ENCODE measurements around the gene ATP11A. TPM values are rescaled to one million over a fixed set of nuclear protein-coding genes. Genes with fewer than 3 reads are reported as not detected.

The ATP11A gene
- polyA plus RNA-seq, 4 donors, result 3.2 to 79.6 (median 9.5) TPM

GRCh38 chr13:112725346-112726015 lies 35.6 kb downstream of the ATP11A start:
- FAIRE-seq (no peak), DNase-seq (peak in 1 of 2 donors; percentile 38)
- peaks cover 0 to 4% of the 10 kb centered on the region in 2 donors for H3K9me3 ChIP-seq (ENCODE audit: control insufficient read depth in 2 of 2, insufficient read depth in 1 of 2, low read depth in 1 of 2, low read length in 1 of 2)
- no peak overlapping the region for H3K27ac ChIP-seq (ENCODE audit: low read depth in 1 of 3, low read length in 2 of 3)
- H3K4me1 ChIP-seq (ENCODE audit: control insufficient read depth in 3 of 3, insufficient read depth in 2 of 3, low read depth in 1 of 3, low read length in 2 of 3), result peaks cover 2 to 40% (median 5%) of the 10 kb centered on the region in 3 donors
- no peaks in the 10 kb centered on the region for H3K27me3 ChIP-seq (ENCODE audit: control insufficient read depth in 3 of 3, insufficient read depth in 3 of 3, low read length in 3 of 3)
- WGBS, 3 donors, result 36 to 56% (median 36%) methylated on average over 17 to 18 of the region's 18 CpGs
- peaks cover 0 to 45% (median 0%) of the 10 kb centered on the region in 3 donors for H3K36me3 ChIP-seq (ENCODE audit: control insufficient read depth in 3 of 3, insufficient read depth in 2 of 3, low read depth in 1 of 3, low read length in 3 of 3)
- H3K4me3 ChIP-seq (ENCODE audit: low read depth in 1 of 3, low read length in 3 of 3), result no peak overlapping the region

DNA sequence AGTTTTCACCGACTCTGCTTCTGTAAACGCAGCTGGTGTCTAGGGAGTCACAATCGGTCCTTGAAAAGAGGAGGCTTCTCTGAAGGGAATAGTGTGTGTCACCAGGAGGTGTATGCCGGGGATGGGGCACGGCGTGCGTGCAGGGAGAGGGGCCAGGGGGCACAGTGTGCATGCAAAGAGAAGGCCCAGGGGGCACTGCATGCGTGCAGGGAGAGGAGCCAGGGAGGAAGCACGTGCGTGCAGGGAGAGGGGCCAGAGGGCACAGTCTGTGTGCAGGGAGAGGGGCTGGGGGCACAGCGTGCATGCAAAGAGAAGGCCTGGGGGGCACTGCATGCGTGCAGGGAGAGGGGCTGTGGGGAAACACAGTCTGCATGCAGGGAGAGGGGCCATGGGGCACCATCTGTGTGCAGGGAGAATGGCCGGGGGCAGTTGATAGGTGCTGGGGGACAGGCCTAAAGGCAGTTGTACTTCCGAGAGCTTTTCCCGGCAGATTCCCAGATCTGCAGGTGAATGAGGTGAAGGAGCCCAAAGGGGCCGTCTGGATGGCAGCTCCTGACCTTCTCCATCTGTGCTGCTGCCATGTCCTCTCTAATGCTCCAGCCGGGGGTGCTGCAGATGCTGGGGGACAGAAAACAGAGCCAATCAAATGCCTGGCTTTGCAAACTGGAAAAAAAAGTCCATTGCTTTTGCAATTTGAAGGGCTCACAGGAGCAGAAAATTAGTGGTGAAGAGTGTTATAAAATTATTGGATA lies 36.4 kb downstream of the ATP11A start:
- DNase-seq (peak in 1 of 2 donors; percentile 31), FAIRE-seq (no peak)
- 44 to 63% (median 51%) methylated on average over 17 of the region's 17 CpGs for WGBS, 3 donors
- Histone ChIP-seq H3K27ac (ENCODE audit: low read depth in 1 of 3, low read length in 2 of 3) (no peak overlapping the region), H3K27me3 (ENCODE audit: control insufficient read depth in 3 of 3, insufficient read depth in 3 of 3, low read length in 3 of 3) (no peaks in the 10 kb centered on the region), H3K4me1 (ENCODE audit: control insufficient read depth in 3 of 3, insufficient read depth in 2 of 3, low read depth in 1 of 3, low read length in 2 of 3) (peaks cover 2 to 34% (median 5%) of the 10 kb centered on the region in 3 donors), H3K36me3 (ENCODE audit: control insufficient read depth in 3 of 3, insufficient read depth in 2 of 3, low read depth in 1 of 3, low read length in 3 of 3) (peaks cover 0 to 48% (median 0%) of the 10 kb centered on the region in 3 donors), H3K4me3 (ENCODE audit: low read depth in 1 of 3, low read length in 3 of 3) (no peak overlapping the region), H3K9me3 (ENCODE audit: control insufficient read depth in 2 of 2, insufficient read depth in 1 of 2, low read depth in 1 of 2, low read length in 1 of 2) (no peaks in the 10 kb centered on the region)

DNA sequence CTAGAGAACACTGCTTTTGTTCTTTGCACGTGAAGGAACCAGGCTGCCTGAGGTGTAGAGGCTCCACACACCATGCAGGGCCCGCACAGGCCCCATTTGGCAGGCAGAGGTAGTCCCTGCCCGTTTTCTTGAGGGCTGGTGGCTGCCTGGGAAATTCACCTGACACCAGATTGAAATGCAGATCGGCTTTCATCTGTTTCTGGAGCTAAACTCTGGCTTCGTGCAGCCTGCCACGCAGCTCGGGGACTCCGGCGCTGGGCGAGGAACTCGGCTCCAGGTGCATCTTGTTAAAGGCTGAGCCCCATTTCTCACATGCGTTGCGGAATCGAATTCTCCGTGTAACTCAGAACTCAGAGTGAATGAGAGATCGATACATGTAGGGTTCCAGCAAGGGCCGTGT lies 37.7 kb downstream of the ATP11A start:
- FAIRE-seq (no peak), DNase-seq (no peak)
- H3K36me3 ChIP-seq (ENCODE audit: control insufficient read depth in 3 of 3, insufficient read depth in 2 of 3, low read depth in 1 of 3, low read length in 3 of 3), result peaks cover 0 to 47% (median 0%) of the 10 kb centered on the region in 3 donors
- H3K27ac ChIP-seq (ENCODE audit: low read depth in 1 of 3, low read length in 2 of 3), result no peak overlapping the region
- no peak overlapping the region for H3K4me3 ChIP-seq (ENCODE audit: low read depth in 1 of 3, low read length in 3 of 3)
- peaks cover 0 to 21% (median 0%) of the 10 kb centered on the region in 3 donors for H3K4me1 ChIP-seq (ENCODE audit: control insufficient read depth in 3 of 3, insufficient read depth in 2 of 3, low read depth in 1 of 3, low read length in 2 of 3)
- H3K9me3 ChIP-seq (ENCODE audit: control insufficient read depth in 2 of 2, insufficient read depth in 1 of 2, low read depth in 1 of 2, low read length in 1 of 2), result no peaks in the 10 kb centered on the region
- WGBS, 3 donors, result 88 to 90% (median 90%) methylated on average over 17 of the region's 17 CpGs
- H3K27me3 ChIP-seq (ENCODE audit: control insufficient read depth in 3 of 3, insufficient read depth in 3 of 3, low read length in 3 of 3), result no peaks in the 10 kb centered on the region

DNA sequence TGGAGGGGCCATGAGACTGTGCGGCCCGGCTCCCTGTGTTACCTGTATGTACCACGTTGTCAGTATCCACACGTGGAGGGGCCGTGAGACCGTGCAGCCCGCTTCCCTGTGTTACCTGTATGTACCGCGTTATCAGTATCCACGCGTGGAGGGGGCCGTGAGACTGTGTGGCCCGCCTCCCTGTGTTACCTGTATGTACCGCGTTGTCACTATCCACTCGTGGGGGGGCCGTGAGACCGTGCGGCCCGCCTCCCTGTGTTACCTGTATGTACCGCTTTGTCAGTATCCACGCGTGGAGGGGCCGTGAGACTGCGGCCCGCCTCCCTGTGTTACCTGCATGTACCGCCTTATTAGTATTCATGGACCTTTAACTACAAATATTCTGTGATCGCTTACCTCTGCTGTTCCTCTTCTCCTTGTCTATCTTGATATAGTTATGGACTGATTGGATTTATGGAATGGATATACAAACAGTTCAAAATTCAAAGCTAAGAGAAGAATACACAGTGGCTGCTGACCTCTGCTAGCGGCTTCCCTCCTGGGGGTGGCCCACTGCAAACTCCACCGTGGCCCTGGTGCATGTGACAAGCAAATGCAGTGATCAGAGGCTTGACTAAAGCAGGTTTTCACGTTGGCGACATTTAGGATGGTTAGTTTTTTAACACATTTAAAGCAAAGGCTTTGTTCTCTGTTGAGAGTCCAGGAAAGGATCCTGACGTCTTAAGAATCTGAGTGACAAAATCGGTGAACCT lies 38.7 kb downstream of the ATP11A start:
- Histone ChIP-seq H3K27me3 (ENCODE audit: control insufficient read depth in 3 of 3, insufficient read depth in 3 of 3, low read length in 3 of 3) (no peaks in the 10 kb centered on the region), H3K4me3 (ENCODE audit: low read depth in 1 of 3, low read length in 3 of 3) (no peak overlapping the region), H3K4me1 (ENCODE audit: control insufficient read depth in 3 of 3, insufficient read depth in 2 of 3, low read depth in 1 of 3, low read length in 2 of 3) (peaks cover 0 to 19% (median 0%) of the 10 kb centered on the region in 3 donors), H3K36me3 (ENCODE audit: control insufficient read depth in 3 of 3, insufficient read depth in 2 of 3, low read depth in 1 of 3, low read length in 3 of 3) (peaks cover 0 to 47% (median 0%) of the 10 kb centered on the region in 3 donors), H3K27ac (ENCODE audit: low read depth in 1 of 3, low read length in 2 of 3) (no peak overlapping the region), H3K9me3 (ENCODE audit: control insufficient read depth in 2 of 2, insufficient read depth in 1 of 2, low read depth in 1 of 2, low read length in 1 of 2) (no peaks in the 10 kb centered on the region)
- WGBS, 3 donors, result 94 to 96% (median 96%) methylated on average over 34 of the region's 34 CpGs
- DNase-seq, result no peak
- no peak for FAIRE-seq

DNA sequence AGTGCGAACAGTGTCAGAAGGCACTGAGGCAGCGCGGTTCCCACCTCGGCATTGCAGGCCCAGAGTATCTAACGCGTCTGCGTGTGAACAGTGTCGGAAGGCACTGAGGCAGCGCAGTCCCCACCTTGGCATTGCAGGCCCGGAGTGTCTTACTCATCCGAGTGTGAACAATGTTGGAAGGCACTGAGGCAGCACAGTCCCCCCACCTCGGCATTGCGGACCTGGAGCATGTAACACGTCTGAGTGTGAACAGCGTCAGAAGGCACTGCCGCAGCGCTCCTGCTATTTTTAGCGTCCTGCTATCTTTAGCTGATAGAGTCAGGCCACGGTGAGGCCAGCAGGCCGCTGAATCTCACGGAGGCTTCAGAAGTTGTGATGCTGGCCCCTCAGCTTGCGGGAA lies 39.6 kb downstream of the ATP11A start:
- Histone ChIP-seq H3K4me1 (ENCODE audit: control insufficient read depth in 3 of 3, insufficient read depth in 2 of 3, low read depth in 1 of 3, low read length in 2 of 3) (peaks cover 0 to 19% (median 0%) of the 10 kb centered on the region in 3 donors), H3K36me3 (ENCODE audit: control insufficient read depth in 3 of 3, insufficient read depth in 2 of 3, low read depth in 1 of 3, low read length in 3 of 3) (peaks cover 0 to 43% (median 0%) of the 10 kb centered on the region in 3 donors), H3K9me3 (ENCODE audit: control insufficient read depth in 2 of 2, insufficient read depth in 1 of 2, low read depth in 1 of 2, low read length in 1 of 2) (no peaks in the 10 kb centered on the region), H3K4me3 (ENCODE audit: low read depth in 1 of 3, low read length in 3 of 3) (no peak overlapping the region), H3K27me3 (ENCODE audit: control insufficient read depth in 3 of 3, insufficient read depth in 3 of 3, low read length in 3 of 3) (no peaks in the 10 kb centered on the region), H3K27ac (ENCODE audit: low read depth in 1 of 3, low read length in 2 of 3) (no peak overlapping the region)
- DNase-seq, result no peak
- WGBS, 3 donors, result 92 to 95% (median 94%) methylated on average over 22 of the region's 22 CpGs
- FAIRE-seq, result no peak

GRCh38 chr13:112730157-112730671 lies 40.4 kb downstream of the ATP11A start:
- Histone ChIP-seq H3K9me3 (ENCODE audit: control insufficient read depth in 2 of 2, insufficient read depth in 1 of 2, low read depth in 1 of 2, low read length in 1 of 2) (no peaks in the 10 kb centered on the region), H3K27ac (ENCODE audit: low read depth in 1 of 3, low read length in 2 of 3) (no peak overlapping the region), H3K27me3 (ENCODE audit: control insufficient read depth in 3 of 3, insufficient read depth in 3 of 3, low read length in 3 of 3) (no peaks in the 10 kb centered on the region), H3K36me3 (ENCODE audit: control insufficient read depth in 3 of 3, insufficient read depth in 2 of 3, low read depth in 1 of 3, low read length in 3 of 3) (peaks cover 0 to 35% (median 0%) of the 10 kb centered on the region in 3 donors), H3K4me3 (ENCODE audit: low read depth in 1 of 3, low read length in 3 of 3) (no peak overlapping the region), H3K4me1 (ENCODE audit: control insufficient read depth in 3 of 3, insufficient read depth in 2 of 3, low read depth in 1 of 3, low read length in 2 of 3) (peaks cover 0 to 11% (median 0%) of the 10 kb centered on the region in 3 donors)
- FAIRE-seq, result no peak
- WGBS, 3 donors, result 93 to 96% (median 96%) methylated on average over 21 of the region's 21 CpGs
- DNase-seq, result no peak

DNA sequence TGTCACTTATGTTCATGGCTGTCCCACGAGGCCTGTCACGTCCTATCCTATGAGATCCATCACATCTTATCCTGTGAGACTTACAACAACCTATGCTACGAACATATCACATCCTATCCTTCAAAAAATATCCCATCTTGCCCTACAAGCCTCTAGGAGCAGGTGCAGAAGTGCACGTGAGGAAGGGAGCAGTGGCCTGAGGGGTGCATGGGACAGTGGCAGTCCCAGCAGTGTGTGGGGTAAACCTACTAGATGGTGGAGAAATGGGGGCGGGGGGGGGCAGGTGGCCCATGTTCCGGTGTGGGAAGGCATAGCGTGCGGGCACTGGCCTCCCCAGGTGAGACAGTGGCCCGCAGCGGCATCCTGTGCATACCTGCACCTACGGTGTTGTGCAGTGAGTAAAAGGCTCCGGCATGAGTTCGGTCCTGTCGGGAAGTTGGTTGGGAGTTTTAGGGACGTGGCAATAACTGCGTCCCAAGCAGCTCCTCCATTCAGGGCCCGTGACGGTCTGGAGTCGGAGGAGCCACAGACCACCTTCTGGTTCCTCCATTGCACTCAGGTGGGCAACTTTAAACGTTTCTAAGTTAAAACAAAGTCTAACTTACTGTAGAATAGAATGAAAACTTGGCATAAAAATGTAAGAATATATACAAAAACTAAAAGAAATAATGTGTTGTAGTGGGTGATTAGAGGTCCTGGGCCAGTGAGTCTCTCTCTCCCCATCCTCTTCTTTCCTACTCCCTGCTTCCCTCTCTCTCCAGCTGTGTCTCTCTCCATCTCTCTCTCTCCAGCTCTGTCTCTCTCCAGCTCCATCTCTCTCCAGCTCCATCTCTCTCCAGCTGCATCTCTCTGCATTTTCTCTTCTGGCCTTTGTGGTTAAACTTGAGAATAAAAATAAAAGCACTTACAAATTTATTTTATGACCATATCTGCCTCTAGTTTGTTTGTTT lies 42.1 kb downstream of the ATP11A start:
- H3K36me3 ChIP-seq (ENCODE audit: control insufficient read depth in 3 of 3, insufficient read depth in 2 of 3, low read depth in 1 of 3, low read length in 3 of 3), result peaks cover 0 to 35% (median 0%) of the 10 kb centered on the region in 3 donors
- DNase-seq (no peak), FAIRE-seq (no peak)
- no peak overlapping the region for H3K27ac ChIP-seq (ENCODE audit: low read depth in 1 of 3, low read length in 2 of 3)
- H3K4me1 ChIP-seq (ENCODE audit: control insufficient read depth in 3 of 3, insufficient read depth in 2 of 3, low read depth in 1 of 3, low read length in 2 of 3), result no peaks in the 10 kb centered on the region
- 92 to 95% (median 94%) methylated on average over 20 of the region's 20 CpGs for WGBS, 3 donors
- H3K9me3 ChIP-seq (ENCODE audit: control insufficient read depth in 2 of 2, insufficient read depth in 1 of 2, low read depth in 1 of 2, low read length in 1 of 2), result no peaks in the 10 kb centered on the region
- no peaks in the 10 kb centered on the region for H3K27me3 ChIP-seq (ENCODE audit: control insufficient read depth in 3 of 3, insufficient read depth in 3 of 3, low read length in 3 of 3)
- no peak overlapping the region for H3K4me3 ChIP-seq (ENCODE audit: low read depth in 1 of 3, low read length in 3 of 3)

Measured in small intestine (tissue), 7 donors.